Tibial nerve (tissue), 3 donors: Measurements from ENCODE around the gene ERH.

Experiments used
- POLR2A ChIP-seq, 2 donors: fragments of 450-650 bp; IDR thresholded peaks; one replicate each; pipeline ENCODE4 v1.6.1; 2017; ENCODE audit warnings: antibody characterized with exemption in 2 of 2, mild to moderate bottlenecking in 2 of 2, moderate library complexity in 2 of 2
- TF ChIP-seq, protein P1 (sequence below), 5 experiments: fragments of 200-600 bp in 3 of 5; fragments of 450-650 bp in 2 of 5; sonication (generic) in 3 of 5; IDR thresholded peaks; one replicate each; pipeline ENCODE4 v1.5.1; 2016 to 2019; ENCODE audit warnings: antibody characterized with exemption in 5 of 5, mild to moderate bottlenecking in 3 of 5, moderate library complexity in 2 of 5

DNA sequence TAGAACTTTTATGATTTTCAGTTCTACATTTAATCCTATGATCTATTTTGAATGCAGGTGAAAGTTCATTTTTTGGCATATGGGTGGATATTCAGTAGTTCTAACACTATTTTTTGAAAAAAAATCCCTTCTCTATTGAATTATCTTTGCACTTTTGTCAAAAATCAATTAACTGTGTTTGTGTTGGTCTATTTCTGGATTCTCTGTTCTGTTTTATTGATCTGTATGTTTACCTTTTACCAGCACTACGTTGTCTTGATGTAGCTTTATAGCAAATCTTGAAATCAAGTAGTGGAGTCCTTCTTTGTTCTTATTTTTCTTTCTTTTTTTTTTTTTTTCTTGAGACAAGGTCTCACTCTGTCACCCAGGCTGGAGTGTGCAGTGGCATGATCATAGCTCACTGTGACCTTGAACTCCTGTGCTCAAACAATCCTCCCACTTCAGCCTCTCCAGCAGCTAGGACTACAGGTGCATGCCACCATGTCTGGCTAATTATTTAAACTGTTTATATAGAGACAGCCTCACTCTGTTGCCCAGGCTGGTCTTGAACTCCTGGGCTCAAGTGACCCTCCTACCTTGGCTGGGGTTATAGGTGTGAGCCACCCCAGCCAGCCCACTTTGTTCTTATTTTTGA, 32.3 kb upstream of the ERH start:
- TF ChIP-seq, protein P1, sequence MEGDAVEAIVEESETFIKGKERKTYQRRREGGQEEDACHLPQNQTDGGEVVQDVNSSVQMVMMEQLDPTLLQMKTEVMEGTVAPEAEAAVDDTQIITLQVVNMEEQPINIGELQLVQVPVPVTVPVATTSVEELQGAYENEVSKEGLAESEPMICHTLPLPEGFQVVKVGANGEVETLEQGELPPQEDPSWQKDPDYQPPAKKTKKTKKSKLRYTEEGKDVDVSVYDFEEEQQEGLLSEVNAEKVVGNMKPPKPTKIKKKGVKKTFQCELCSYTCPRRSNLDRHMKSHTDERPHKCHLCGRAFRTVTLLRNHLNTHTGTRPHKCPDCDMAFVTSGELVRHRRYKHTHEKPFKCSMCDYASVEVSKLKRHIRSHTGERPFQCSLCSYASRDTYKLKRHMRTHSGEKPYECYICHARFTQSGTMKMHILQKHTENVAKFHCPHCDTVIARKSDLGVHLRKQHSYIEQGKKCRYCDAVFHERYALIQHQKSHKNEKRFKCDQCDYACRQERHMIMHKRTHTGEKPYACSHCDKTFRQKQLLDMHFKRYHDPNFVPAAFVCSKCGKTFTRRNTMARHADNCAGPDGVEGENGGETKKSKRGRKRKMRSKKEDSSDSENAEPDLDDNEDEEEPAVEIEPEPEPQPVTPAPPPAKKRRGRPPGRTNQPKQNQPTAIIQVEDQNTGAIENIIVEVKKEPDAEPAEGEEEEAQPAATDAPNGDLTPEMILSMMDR (IDR thresholded peaks at IDR 0.05) = no peak
- TF ChIP-seq POLR2A (IDR thresholded peaks at IDR 0.05) = no peak
